ENCODE measurements around the gene LDLRAD1.
"Not testable (repeated sequence)": the region's sequence is repeated elsewhere in the genome, so short reads cannot be mapped to it uniquely, and the experiment has no call there.

LDLRAD1 gene

DNA sequence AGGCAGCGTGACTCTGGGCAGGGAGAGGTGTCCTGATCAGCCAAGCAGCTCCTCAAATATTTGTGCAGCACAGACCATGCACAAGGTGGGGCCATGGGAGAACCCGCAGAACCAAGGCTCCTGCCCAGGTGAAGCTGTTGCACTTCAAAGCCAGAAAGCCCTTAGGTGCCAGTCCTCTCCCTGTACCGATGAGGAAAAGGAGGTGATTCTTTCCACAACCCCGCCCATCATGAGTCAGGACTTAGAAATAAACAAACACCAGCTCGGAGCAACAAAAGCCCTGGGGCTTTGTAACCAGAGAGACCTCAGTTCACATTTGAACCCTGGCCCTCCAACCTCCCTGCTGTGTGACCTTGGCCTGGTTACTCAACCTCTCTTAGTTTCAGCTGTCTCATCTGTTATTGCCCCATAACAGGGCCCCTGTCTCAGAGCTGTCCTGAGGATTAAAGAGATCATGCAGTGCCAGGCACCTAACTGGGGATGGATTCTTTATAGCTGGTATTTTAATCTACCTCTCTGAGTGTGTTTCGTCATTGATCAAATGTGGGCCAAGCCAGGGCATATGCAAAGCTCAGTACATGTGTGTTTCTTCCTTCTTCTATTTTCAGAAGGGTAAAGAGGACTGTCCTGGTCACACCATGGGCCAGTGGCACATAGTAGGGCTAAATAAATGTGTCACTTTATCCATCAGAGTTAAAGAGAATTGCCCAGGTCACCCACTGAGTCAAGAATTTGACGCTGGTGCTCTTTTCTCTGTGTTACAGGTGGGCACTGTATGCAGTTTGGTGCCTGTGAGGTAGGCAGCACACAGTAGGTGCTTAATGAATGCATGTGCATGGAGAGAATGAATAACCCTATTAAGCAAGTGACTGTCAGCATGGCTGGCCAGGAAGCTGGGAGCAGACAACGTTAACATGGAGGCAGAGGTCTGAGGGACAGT, 1.4 kb downstream of the LDLRAD1 start:
- peak; percentile 61 for DNase-seq (ENCODE audit: low spot score)

GRCh38 chr1:54014009-54014629, 3.9 kb downstream of the LDLRAD1 start:
- DNase-seq (ENCODE audit: low spot score), result no peak

GRCh38 chr1:54013393-54014008, 4.5 kb downstream of the LDLRAD1 start:
- DNase-seq (ENCODE audit: low spot score), result no peak

DNA sequence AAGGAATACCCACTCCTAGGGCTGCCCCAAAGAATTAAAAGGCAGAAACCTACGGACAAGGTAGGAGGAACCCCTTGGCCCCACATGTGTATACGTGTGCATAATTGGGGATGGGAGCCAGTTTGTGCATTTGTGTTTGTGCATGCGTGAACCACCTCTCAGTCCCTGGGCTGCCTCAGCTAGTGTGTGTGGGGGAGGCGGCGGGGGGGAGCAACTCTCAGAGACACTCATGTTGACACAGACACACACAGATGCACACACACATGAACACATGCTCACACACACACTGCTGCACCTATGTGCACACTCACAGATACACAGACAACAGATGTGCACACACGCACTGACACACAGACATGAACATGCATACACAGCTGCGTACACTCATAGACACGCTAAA, 5.1 kb downstream of the LDLRAD1 start:
- no peak for DNase-seq (ENCODE audit: low spot score)

- DNase-seq (ENCODE audit: low spot score), result no peak
Measured at GRCh38 chr1:54012008-54012325, 6.0 kb downstream of the LDLRAD1 start.

GRCh38 chr1:54011316-54012007, 6.5 kb downstream of the LDLRAD1 start:
- DNase-seq (ENCODE audit: low spot score), result no peak

DNA sequence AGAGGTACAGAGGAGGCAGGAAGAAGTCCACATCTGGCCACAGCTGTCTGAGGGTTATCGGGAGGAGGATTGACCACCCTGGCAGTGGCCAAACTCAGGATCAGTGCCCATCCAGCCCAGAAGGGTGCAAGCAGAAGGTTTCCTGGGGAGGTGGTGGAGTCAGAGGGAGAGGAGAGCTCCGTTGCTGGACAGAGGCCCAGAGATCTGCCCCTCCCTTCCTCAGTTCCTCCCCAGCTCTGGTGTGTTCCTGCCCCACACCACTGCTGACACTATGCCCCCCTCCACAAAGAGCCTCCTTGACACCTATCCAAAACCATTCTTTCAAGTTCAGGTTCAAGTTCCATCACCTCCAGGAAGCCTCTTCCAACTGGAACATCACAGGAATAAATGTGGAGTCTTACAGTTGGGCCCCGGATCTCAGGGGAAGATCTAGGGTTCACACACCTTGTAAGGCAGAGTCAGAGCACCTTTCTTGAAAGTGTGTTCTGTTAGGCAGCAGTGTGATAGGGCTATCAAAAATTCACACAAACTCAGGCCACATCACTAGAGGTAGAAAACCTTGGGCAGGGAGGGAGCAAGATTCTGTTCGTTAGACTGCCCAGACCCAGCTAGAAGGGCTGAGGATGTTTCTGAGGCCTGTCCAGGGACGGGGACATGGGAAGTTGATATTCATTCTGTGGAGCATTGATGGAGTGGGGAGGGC, 7.4 kb downstream of the LDLRAD1 start:
- peak; percentile 1 for DNase-seq (ENCODE audit: low spot score)

- peak; percentile 1 for DNase-seq (ENCODE audit: low spot score)
Measured at GRCh38 chr1:54009406-54009805, 8.6 kb downstream of the LDLRAD1 start.

DNA sequence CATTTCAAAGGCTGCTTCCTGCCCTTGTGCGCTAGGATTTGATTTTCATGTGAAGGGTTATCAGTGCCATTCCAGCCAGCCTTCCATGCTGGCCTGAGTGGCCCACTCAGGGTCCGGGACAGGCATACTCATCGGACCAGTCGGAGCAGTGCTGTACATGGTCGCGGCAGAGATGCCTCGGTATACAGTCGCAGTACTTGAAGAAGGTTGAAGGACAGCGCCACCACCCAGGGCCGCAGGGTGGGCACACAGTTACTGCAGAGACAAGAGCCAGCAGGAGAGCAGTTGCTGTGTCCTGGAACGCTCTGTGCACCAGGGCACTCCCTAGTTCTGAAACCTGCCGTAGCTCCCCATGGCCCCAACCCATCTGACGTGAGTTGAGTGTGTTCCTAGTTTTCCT, 9.1 kb downstream of the LDLRAD1 start:
- DNase-seq (ENCODE audit: low spot score), result no peak

GRCh38 chr1:54007613-54008012, 10.4 kb downstream of the LDLRAD1 start:
- peak; percentile 0 for DNase-seq (ENCODE audit: low spot score)

DNA sequence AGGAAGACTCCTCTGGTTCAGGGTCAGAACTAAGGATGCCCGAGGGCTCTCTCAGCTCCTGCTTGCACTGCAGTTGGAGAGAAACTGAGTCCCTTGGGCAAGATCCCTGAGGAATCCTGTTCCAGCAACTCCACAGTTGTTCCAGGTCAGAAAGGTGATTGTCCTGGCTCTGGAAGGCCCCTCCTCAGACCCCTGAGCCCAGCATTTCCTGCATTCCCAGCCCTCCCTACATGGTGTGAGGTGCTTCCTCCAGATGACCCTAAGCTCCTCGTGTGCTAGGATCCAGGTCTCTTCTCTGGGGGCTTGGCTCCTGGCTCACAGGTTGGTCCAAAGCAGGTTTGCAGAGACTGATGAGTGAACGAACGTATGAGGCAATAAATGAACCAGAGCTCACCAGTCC, 11.5 kb downstream of the LDLRAD1 start:
- DNase-seq (ENCODE audit: low spot score), result peak; percentile 0

- DNase-seq (ENCODE audit: low spot score), result no peak
Measured at GRCh38 chr1:54004481-54005049, 13.4 kb downstream of the LDLRAD1 start.

- DNase-seq (ENCODE audit: low spot score), result not testable (repeated sequence)
Measured at GRCh38 chr1:54003750-54004480, 14.1 kb downstream of the LDLRAD1 start.

- no peak for DNase-seq (ENCODE audit: low spot score)
Measured at GRCh38 chr1:54003249-54003646, 14.7 kb downstream of the LDLRAD1 start.

DNA sequence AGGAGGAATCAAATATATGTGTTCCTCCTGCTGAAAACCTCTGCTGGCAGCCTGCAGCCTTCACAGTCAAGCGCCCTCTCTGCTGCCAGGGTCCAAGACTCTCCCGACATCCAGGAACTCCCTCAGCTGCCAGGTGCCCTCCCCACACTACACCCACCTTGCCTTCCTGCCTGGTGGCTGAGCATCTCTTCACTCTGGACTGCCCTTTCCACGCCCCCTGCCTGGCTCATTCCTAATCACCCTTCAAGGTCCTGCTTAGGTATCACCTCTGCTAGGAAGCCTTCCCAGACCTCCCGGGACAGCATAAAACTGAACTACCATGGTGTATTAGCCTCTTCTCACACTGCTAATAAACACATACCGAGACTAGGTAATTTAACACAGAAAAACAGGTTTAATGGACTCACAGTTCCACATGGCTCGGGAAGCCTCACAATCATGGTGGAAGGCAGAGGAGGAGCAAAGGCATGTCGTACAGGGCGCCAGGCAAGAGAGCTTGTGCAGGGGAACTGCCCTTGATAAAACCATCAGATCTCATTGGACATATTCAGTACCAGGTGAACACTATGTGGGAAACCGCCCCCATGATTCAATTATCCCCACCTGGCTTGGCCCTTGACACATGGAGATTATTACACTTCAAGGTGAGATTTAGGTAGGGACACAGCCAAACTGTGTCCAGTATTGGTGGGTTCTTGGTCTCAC, 15.3 kb downstream of the LDLRAD1 start:
- peak; percentile 0 for DNase-seq (ENCODE audit: low spot score)

GRCh38 chr1:54001591-54001990, 16.4 kb downstream of the LDLRAD1 start:
- DNase-seq (ENCODE audit: low spot score), result peak; percentile 0

DNA sequence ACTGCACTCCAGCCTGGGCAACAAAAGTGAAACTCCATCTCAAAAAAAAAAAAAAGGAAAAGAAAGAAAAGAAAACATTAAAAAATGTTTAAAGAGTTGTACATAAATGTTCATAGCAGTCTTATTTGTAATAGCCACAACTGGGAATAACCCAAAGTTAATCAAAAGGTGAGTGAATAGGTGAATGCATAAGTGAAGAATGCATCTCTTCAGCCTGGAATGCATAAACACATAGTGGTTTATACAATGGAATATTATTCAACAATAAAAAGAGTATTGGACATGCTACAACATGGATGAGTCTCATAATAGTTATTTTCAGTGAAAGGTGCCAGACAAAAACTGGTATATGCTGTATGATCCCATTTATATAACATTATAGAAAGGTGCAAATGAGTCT, 18.1 kb downstream of the LDLRAD1 start:
- DNase-seq (ENCODE audit: low spot score), result peak; percentile 0

DNA sequence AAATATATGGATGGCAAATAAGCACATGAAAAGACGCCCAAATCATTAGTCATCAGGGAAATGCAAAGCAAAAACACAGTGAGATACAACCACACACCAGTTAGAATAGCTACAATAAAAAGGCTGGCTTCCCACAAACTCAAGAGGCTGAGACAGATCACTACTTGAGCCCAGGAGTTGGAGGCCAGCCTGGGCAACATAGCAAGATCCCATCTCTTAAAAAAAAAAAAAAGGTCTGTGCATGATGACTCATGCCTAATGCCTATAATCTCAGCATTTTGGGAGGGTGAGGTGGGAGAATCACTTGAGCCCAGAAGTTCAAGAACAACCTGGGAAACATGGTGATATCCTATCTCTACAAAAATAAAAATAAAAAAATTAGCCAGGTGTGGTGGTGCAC, 19.8 kb downstream of the LDLRAD1 start:
- DNase-seq (ENCODE audit: low spot score), result no peak

- DNase-seq (ENCODE audit: low spot score), result no peak
Measured at GRCh38 chr1:53995683-53996082, 22.3 kb downstream of the LDLRAD1 start.

GRCh38 chr1:53994516-53994915, 23.5 kb downstream of the LDLRAD1 start:
- DNase-seq (ENCODE audit: low spot score), result not testable (repeated sequence)
